D721Med (cell line): ENCODE data around the gene RHBDL2.

ENCODE experiments used
- DNase-seq: peaks from one replicate; pipeline ENCODE4 v3.0.0; 2011; ENCODE audit warnings: low spot score; ENCODE audit not compliant: insufficient read length
- FAIRE-seq: peaks from 2 replicates; lab custom pipeline; 2011; peaks lifted over from hg19 to GRCh38; lab: Jason Lieb, UNC
- CTCF ChIP-seq: IDR thresholded peaks from 2 replicates; pipeline ENCODE4 v1.5.1; 2012; ENCODE audit warnings: mild to moderate bottlenecking, control low read depth; ENCODE audit not compliant: insufficient read depth; ENCODE audit errors: missing control alignments

RHBDL2 gene

GRCh38 chr1:38875811-38876210 lies 65.8 kb downstream of the RHBDL2 start:
- FAIRE-seq (no peak), DNase-seq (no peak)
- no peak for TF ChIP-seq CTCF

GRCh38 chr1:38873027-38873969 lies 68.3 kb downstream of the RHBDL2 start, which contains the start of gene MYCBP:
MYCBP (minus strand) TSS chr1:38873348; CDS start chr1:38873305, 43 bp downstream.
- TF ChIP-seq CTCF, result no peak
- FAIRE-seq (no peak), DNase-seq (peak; percentile 95)

GRCh38 chr1:38872401-38873026 lies 69.1 kb downstream of the RHBDL2 start:
- no peak for FAIRE-seq
- no peak for TF ChIP-seq CTCF
- DNase-seq, result no peak

- DNase-seq (no peak), FAIRE-seq (no peak)
- no peak for TF ChIP-seq CTCF
Observed at GRCh38 chr1:38870996-38871395, 70.6 kb downstream of the RHBDL2 start.

GRCh38 chr1:38867208-38867607 lies 74.4 kb downstream of the RHBDL2 start:
- FAIRE-seq, result no peak
- no peak for DNase-seq
- TF ChIP-seq CTCF, result no peak

- no peak for DNase-seq
- no peak for TF ChIP-seq CTCF
- no peak for FAIRE-seq
Observed at GRCh38 chr1:38865112-38865715, 76.4 kb downstream of the RHBDL2 start.
